GM12878 (cell line): ENCODE results near the gene PPP1R1B. TPM values are rescaled to one million over a fixed set of nuclear protein-coding genes. Genes with fewer than 3 reads are reported as not detected.

Experiments used
- ATAC-seq: fragments of 200-7000 bp; cut with Tn5 transposase; 3 replicates; pipeline ENCODE4 v1.9.1; 2020; ENCODE audit warnings: mild to moderate bottlenecking, moderate library complexity
- BruUV-seq: library from RNA; stranded (reverse); fragments of 400-500 nt; replicated peaks from 2 replicates; lab custom pipeline; 2021; lab: Mats Ljungman, UMichigan
- CTCF ChIA-PET: fragments of 300-600 bp; sonication (Branson Sonifier 250); formaldehyde crosslinking; extraction: SDS; loops from one replicate; lab custom pipeline; 2021; ENCODE audit warnings: inconsistent platforms; lab: Yijun Ruan, JAX
- POLR2A ChIA-PET: fragments of 350-600 bp; formaldehyde crosslinking; extraction: SDS; loops from one replicate; lab custom pipeline; 2021; ENCODE audit warnings: inconsistent platforms; lab: Charles Lee
- RAD21 ChIA-PET: fragments of 300-600 bp; sonication (Branson Sonifier 250); formaldehyde crosslinking; loops from one replicate; lab custom pipeline; 2023; ENCODE audit warnings: antibody characterized with exemption; ENCODE audit not compliant: unreplicated experiment; lab: Charles Lee
- SMC1A ChIA-PET: fragments of 300-600 bp; sonication (Branson Sonifier 250); formaldehyde crosslinking; loops from one replicate; lab custom pipeline; 2023; ENCODE audit not compliant: unreplicated experiment, uncharacterized antibody; lab: Charles Lee
- DNase-seq: peaks from one replicate; pipeline ENCODE4 v3.0.0-alpha.2; 2011; ENCODE audit warnings: low read depth, low spot score
- FAIRE-seq: peaks from 3 replicates; lab custom pipeline; 2011; peaks lifted over from hg19 to GRCh38; lab: Jason Lieb, UNC
- H2AFZ ChIP-seq: 2 replicates; pipeline ENCODE4 v1.6.0; 2011; ENCODE audit warnings: low read depth, low read length, control low read depth; ENCODE audit not compliant: control insufficient read depth
- H3K27ac ChIP-seq: 2 replicates; pipeline ENCODE4 v1.5.1; 2011; ENCODE audit warnings: control low read depth; ENCODE audit not compliant: control insufficient read depth, insufficient read depth
- H3K27me3 ChIP-seq, 2 experiments: replicated peaks in 1 of 2; 2 replicates each; pipeline versions ENCODE4 v1.6.0 to v1.6.1; 2011; ENCODE audit warnings: low read length in 1 of 2; ENCODE audit not compliant: control insufficient read depth in 2 of 2, insufficient read depth in 2 of 2
- H3K36me3 ChIP-seq, 2 experiments: 2 replicates each; pipeline ENCODE4 v1.5.1; 2011; ENCODE audit warnings: low read length in 1 of 2; ENCODE audit not compliant: control insufficient read depth in 2 of 2, insufficient read depth in 2 of 2
- H3K4me1 ChIP-seq: 2 replicates; pipeline ENCODE4 v1.6.1; 2011; ENCODE audit warnings: mild to moderate bottlenecking, low read length, moderate library complexity, mixed read lengths; ENCODE audit not compliant: control insufficient read depth, insufficient read depth
- H3K4me2 ChIP-seq: 2 replicates; pipeline ENCODE4 v1.6.0; 2011; ENCODE audit warnings: control low read depth; ENCODE audit not compliant: control insufficient read depth, insufficient read depth
- H3K4me3 ChIP-seq: fragments of 200-600 bp; sonication (generic); 2 replicates; pipeline ENCODE4 v1.5.1; 2016
- H3K79me2 ChIP-seq: 2 replicates; pipeline ENCODE4 v1.6.0; 2011; ENCODE audit warnings: low read length; ENCODE audit not compliant: control insufficient read depth, insufficient read depth
- H3K9ac ChIP-seq: 2 replicates; pipeline ENCODE4 v1.8.0; 2011; ENCODE audit warnings: low read length, control low read depth, mixed read lengths; ENCODE audit not compliant: control insufficient read depth, insufficient read depth
- H3K9me3 ChIP-seq: replicated peaks from 3 replicates; pipeline ENCODE4 v1.5.1; 2011; ENCODE audit warnings: mild to moderate bottlenecking, low read length; ENCODE audit not compliant: control insufficient read depth, insufficient read depth
- H4K20me1 ChIP-seq: 2 replicates; pipeline ENCODE4 v1.6.0; 2011; ENCODE audit not compliant: control insufficient read depth, insufficient read depth
- CBFB ChIP-seq: IDR thresholded peaks from 2 replicates; pipeline ENCODE4 v1.6.1; 2016; ENCODE audit warnings: antibody characterized with exemption, low read depth
- HDGF ChIP-seq: fragments of 450-650 bp; IDR thresholded peaks from 2 replicates; pipeline ENCODE4 v1.6.1; 2016; ENCODE audit warnings: antibody characterized with exemption
- IKZF2 ChIP-seq, 2 experiments: fragments of 450-650 bp; IDR thresholded peaks; 2 replicates each; pipeline ENCODE4 v1.6.1; 2017; ENCODE audit warnings: mild to moderate bottlenecking in 2 of 2, moderate library complexity in 2 of 2
- KLF5 ChIP-seq: fragments of 450-650 bp; IDR thresholded peaks from 2 replicates; pipeline ENCODE4 v1.6.1; 2014; ENCODE audit warnings: mild to moderate bottlenecking; ENCODE audit not compliant: partially characterized antibody
- MEF2A ChIP-seq: IDR thresholded peaks from 2 replicates; pipeline ENCODE4 v1.6.1; 2011; ENCODE audit warnings: low read depth, mild to moderate bottlenecking, low read length, moderate library complexity; ENCODE audit not compliant: insufficient read depth
- MTA3 ChIP-seq: IDR thresholded peaks from 2 replicates; pipeline ENCODE4 v1.6.1; 2012; ENCODE audit warnings: low read length, inconsistent platforms, borderline replicate concordance
- RB1 ChIP-seq: fragments of 450-650 bp; formaldehyde crosslinking; IDR thresholded peaks from 2 replicates; pipeline ENCODE4 v1.6.1; 2017; ENCODE audit warnings: mild to moderate bottlenecking, borderline replicate concordance
- TAF1 ChIP-seq: IDR thresholded peaks from 2 replicates; pipeline ENCODE4 v1.6.1; 2011; ENCODE audit warnings: mild to moderate bottlenecking, low read depth, low read length, borderline replicate concordance
- ZBED1 ChIP-seq: IDR thresholded peaks from 2 replicates; pipeline ENCODE4 v1.6.1; 2016; ENCODE audit warnings: borderline replicate concordance
- WGBS: methylation state at CpG from one replicate; pipeline ENCODE4 v1.1.6; 2016; ENCODE audit warnings: low lambda C conversion rate; ENCODE audit not compliant: insufficient replicate concordance, insufficient coverage; ENCODE audit errors: missing lambda C conversion rate; 5-methylcytosine and 5-hydroxymethylcytosine counted together
- in situ Hi-C: fragments of 300-500 bp; cut with MboI; formaldehyde crosslinking; loops from 9 replicates; pipeline ENCODE4 v1.14.3; 2018; ENCODE audit warnings: mixed read lengths
- intact Hi-C: fragments of 100-400 bp; cut with micrococcal nuclease; formaldehyde crosslinking; loops from one replicate; pipeline ENCODE4 v1.14.2; 2022; ENCODE audit not compliant: unreplicated experiment
- polyA plus RNA-seq, 11 experiments: library from polyadenylated mRNA; depleted of rRNA in 4 of 11; unstranded in 6 of 11; stranded (reverse) in 5 of 11; fragments of >200 nt; fragmentation: Nextera tagmentation in 4 of 11; fragmentation: Illumina TruSeq in 1 of 11; extraction: Ambion mirVana in 4 of 11; extraction: Trizol in 1 of 11; gene quantifications; 1 replicate in 1 of 11; 2 replicates in 10 of 11; pipeline versions ENCODE4 v1.2.1 to v1.2.3, GENCODE V29; 2011 to 2016; ENCODE audit warnings: inconsistent platforms in 2 of 11, missing spikeins in 2 of 11, low read depth in 1 of 11
- total RNA-seq, 4 experiments: library from RNA; depleted of rRNA in 3 of 4; stranded (reverse); fragments of >200 nt in 3 of 4; fragmentation: Illumina TruSeq in 1 of 4; extraction: Trizol in 1 of 4; gene quantifications; 2 replicates each; pipeline versions ENCODE4 v1.2.1 to v1.2.3, GENCODE V29; 2013 to 2021
- TF ChIP-seq, protein P1 (sequence below): fragments of 450-650 bp; formaldehyde crosslinking; IDR thresholded peaks from 2 replicates; pipeline ENCODE4 v1.4.0; 2020; ENCODE audit warnings: mild to moderate bottlenecking, moderate library complexity
- TF ChIP-seq, protein P2 (sequence below): IDR thresholded peaks from 2 replicates; pipeline ENCODE4 v1.6.1; 2011; ENCODE audit warnings: borderline replicate concordance, low read depth, mild to moderate bottlenecking, moderate library complexity, mixed read lengths, low read length; ENCODE audit not compliant: insufficient read depth; ENCODE audit errors: extremely low read length
- TF ChIP-seq, protein P3 (sequence below): fragments of 450-650 bp; conservative IDR thresholded peaks from 2 replicates; pipeline ENCODE4 v1.6.1; 2017; ENCODE audit warnings: mild to moderate bottlenecking, moderate library complexity
- TF ChIP-seq, protein P4 (sequence below): fragments of 450-650 bp; IDR thresholded peaks from 2 replicates; pipeline ENCODE4 v1.6.1; 2017; ENCODE audit warnings: borderline replicate concordance

Gene PPP1R1B
- total and polyA plus RNA-seq, 10 of the 15 experiments (the other 5 are each of a cell fraction or from before 2014, with no cell fraction given), result 0.08 TPM; not detected in 9

DNA sequence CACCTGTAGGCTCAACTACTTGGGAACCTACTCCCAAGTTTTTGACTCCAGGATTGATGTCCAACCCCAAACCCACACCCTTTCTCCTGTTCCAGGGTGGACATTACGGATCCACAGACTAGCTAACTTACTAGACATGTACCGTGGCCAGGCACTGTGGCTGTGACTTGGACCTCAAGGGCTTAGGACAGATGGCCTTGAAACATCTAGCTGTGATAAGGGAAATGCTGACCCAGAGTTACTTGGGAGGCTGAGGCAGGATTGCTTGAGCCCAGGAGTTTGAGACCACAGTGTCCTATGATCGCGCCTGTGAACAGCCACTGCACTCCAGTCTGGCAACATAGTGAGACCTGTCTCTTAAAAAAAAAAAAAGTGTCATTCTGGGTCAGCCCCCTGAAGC lies 14.3 kb downstream of the PPP1R1B start (continued):
- TF ChIP-seq, protein P1, sequence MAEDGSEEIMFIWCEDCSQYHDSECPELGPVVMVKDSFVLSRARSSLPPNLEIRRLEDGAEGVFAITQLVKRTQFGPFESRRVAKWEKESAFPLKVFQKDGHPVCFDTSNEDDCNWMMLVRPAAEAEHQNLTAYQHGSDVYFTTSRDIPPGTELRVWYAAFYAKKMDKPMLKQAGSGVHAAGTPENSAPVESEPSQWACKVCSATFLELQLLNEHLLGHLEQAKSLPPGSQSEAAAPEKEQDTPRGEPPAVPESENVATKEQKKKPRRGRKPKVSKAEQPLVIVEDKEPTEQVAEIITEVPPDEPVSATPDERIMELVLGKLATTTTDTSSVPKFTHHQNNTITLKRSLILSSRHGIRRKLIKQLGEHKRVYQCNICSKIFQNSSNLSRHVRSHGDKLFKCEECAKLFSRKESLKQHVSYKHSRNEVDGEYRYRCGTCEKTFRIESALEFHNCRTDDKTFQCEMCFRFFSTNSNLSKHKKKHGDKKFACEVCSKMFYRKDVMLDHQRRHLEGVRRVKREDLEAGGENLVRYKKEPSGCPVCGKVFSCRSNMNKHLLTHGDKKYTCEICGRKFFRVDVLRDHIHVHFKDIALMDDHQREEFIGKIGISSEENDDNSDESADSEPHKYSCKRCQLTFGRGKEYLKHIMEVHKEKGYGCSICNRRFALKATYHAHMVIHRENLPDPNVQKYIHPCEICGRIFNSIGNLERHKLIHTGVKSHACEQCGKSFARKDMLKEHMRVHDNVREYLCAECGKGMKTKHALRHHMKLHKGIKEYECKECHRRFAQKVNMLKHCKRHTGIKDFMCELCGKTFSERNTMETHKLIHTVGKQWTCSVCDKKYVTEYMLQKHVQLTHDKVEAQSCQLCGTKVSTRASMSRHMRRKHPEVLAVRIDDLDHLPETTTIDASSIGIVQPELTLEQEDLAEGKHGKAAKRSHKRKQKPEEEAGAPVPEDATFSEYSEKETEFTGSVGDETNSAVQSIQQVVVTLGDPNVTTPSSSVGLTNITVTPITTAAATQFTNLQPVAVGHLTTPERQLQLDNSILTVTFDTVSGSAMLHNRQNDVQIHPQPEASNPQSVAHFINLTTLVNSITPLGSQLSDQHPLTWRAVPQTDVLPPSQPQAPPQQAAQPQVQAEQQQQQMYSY (CRISPR knock-in tag), result no peak

DNA sequence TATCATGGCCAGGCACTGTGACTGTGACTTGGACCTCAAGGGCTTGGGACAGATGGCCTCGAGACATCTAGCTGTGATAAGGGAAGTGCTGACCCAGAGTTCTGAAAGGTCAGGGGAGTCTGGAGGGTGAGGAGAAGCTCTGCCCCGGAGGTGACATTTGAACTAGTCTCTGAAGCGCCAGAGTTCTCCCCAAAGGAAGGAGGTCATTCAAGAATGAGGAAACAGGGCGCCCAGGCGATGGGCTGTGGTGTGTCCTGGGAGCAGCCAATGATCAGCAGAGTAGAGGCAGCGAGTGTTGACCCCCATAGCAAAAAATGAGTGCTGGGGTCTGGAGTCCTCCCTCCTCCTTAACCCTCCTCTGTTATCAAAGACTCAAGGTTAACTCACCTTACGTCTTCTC lies 15.1 kb downstream of the PPP1R1B start:
- H2AFZ ChIP-seq, result no peak overlapping the region
- intact Hi-C loops (no loop called here), in situ Hi-C loops (no loop called here)
- ChIA-PET SMC1A (no interaction called here), CTCF (interaction anchor here (0.6 to 15.5 kb wide), 3 partner anchors 12 to 27 kb away, joined by 3 to 225 read pairs (median 10); partner anchors contain the start of gene PNMT), POLR2A (no interaction called here), RAD21 (interaction anchor here (0.8 kb wide), 1 partner anchor 10 kb away, joined by 5 read pairs; no protein-coding TSS in a partner anchor)
- no peak overlapping the region for H3K27ac ChIP-seq
- no peak for DNase-seq
- peaks cover 39% of the 10 kb centered on the region for H3K79me2 ChIP-seq
- no peak overlapping the region for H3K9ac ChIP-seq
- H3K36me3 ChIP-seq, result no peaks in the 10 kb centered on the region; a peak in 1 of 4 replicates
- H3K9me3 ChIP-seq, result no peaks in the 10 kb centered on the region
- peaks cover 14% of the 10 kb centered on the region for H3K4me1 ChIP-seq
- no peak overlapping the region for H3K4me3 ChIP-seq
- no TSS peak for BruUV-seq
- no peak for ATAC-seq
- no peak for FAIRE-seq
- H4K20me1 ChIP-seq, result peaks cover 3% of the 10 kb centered on the region; the same call in 1 of the 2 replicates
- WGBS, result 83% methylated on average over 7 of the region's 7 CpGs
- no peak overlapping the region for H3K4me2 ChIP-seq
- no peaks in the 10 kb centered on the region for H3K27me3 ChIP-seq
- TF ChIP-seq, protein P2, sequence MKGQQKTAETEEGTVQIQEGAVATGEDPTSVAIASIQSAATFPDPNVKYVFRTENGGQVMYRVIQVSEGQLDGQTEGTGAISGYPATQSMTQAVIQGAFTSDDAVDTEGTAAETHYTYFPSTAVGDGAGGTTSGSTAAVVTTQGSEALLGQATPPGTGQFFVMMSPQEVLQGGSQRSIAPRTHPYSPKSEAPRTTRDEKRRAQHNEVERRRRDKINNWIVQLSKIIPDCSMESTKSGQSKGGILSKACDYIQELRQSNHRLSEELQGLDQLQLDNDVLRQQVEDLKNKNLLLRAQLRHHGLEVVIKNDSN, result no peak
- TF ChIP-seq, protein P3, sequence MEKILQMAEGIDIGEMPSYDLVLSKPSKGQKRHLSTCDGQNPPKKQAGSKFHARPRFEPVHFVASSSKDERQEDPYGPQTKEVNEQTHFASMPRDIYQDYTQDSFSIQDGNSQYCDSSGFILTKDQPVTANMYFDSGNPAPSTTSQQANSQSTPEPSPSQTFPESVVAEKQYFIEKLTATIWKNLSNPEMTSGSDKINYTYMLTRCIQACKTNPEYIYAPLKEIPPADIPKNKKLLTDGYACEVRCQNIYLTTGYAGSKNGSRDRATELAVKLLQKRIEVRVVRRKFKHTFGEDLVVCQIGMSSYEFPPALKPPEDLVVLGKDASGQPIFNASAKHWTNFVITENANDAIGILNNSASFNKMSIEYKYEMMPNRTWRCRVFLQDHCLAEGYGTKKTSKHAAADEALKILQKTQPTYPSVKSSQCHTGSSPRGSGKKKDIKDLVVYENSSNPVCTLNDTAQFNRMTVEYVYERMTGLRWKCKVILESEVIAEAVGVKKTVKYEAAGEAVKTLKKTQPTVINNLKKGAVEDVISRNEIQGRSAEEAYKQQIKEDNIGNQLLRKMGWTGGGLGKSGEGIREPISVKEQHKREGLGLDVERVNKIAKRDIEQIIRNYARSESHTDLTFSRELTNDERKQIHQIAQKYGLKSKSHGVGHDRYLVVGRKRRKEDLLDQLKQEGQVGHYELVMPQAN, result no peak
- TF ChIP-seq MEF2A (no peak), IKZF2 (IDR thresholded peaks at IDR 0.05) (no peak), TAF1 (no peak), MTA3 (no peak), HDGF (no peak), KLF5 (no peak), ZBED1 (no peak), RB1 (no peak), CBFB (no peak)
- TF ChIP-seq, protein P4, sequence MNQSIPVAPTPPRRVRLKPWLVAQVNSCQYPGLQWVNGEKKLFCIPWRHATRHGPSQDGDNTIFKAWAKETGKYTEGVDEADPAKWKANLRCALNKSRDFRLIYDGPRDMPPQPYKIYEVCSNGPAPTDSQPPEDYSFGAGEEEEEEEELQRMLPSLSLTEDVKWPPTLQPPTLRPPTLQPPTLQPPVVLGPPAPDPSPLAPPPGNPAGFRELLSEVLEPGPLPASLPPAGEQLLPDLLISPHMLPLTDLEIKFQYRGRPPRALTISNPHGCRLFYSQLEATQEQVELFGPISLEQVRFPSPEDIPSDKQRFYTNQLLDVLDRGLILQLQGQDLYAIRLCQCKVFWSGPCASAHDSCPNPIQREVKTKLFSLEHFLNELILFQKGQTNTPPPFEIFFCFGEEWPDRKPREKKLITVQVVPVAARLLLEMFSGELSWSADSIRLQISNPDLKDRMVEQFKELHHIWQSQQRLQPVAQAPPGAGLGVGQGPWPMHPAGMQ, result no peak
